Measurements from ENCODE around the gene NOP56.
"Not testable (repeated sequence)": the region's sequence is repeated elsewhere in the genome, so short reads cannot be mapped to it uniquely, and the experiment has no call there.

Gene NOP56

DNA sequence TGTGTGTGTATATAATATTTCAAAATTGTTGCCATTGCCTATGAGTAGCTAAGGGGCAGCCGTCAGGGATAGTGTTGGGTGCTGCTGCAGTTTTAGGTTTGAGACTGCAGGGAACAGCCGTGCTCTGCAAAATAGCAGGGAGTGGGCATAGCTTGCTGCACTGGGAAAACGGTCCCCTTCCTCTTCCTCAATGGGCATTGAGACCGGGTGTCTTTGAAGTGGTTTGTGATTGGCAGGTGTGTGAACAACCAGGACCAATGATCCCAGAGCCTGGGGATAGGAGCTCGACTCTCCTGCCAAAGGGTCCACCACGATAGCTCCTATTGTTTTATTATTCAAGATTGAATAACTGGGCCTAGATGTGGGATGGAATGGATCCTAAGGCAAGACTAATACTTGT lies 35.1 kb downstream of the NOP56 start:
- no peak for DNase-seq

DNA sequence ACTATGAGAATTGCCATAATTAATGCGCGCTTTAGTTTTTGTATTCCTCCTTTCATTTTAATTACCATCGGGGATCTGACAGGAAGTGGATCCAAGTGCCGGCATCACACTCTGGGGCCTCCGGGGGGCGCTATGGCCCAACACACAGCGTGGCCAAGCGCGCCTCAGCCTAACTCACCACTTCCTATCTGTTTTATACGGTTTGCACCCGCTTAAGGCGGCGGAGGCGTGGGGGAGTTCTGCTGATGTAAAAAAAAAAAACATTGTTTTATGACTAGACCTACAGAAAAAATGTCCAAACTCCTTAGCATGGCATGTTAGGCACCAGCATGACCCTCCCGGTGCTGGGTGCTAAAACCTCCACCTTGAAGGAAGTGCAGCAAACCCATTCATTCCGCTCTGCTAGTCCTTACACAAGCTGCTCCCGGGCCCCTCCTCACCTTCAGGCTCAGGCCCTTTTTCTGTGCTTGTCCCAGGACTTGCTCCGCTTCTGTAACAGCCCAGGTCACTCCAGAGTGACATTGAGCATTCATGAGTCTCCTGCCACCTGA lies 35.7 kb downstream of the NOP56 start:
- peak; percentile 51 to 81 (median 66) for DNase-seq

DNA sequence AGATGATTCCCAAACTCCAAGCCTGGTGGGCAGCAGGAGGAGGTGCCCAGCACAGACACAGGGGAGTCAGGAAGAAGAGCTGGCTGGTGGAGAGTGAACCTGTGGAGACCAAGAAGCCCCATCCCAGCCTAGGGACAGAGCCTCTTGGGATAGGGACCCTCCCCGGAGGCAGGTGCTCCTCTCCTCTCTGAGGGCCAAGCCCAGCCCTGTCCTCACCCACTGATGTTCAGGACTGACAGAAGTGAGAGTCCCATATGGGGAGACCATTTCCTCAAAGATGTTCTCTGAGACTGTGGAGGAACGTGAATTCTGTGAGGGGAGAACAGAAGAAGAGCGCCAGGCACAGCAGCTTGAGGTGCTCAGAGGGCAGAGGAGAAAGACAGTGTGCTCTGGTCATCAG lies 37.8 kb downstream of the NOP56 start:
- no peak for DNase-seq

DNA sequence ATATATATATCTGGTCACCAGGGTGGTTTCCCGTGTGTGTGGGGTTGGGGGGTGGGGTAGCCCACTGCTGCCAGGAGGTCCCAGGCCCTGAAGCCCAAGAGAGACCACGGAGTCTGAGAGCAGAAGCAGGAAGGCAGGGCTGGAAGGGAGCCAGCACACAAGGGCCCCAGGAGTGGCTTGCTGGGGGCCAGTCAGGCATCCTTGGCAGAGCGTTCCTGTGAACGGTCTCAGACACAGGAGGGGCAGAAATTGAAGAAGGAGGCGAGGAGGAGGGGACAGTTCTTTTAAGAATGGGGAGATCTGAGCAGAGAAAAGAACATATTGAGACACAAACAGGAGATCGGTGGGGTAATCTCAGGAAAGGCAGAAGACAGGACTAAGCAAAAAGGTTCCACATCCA lies 38.3 kb downstream of the NOP56 start:
- no peak for DNase-seq

DNA sequence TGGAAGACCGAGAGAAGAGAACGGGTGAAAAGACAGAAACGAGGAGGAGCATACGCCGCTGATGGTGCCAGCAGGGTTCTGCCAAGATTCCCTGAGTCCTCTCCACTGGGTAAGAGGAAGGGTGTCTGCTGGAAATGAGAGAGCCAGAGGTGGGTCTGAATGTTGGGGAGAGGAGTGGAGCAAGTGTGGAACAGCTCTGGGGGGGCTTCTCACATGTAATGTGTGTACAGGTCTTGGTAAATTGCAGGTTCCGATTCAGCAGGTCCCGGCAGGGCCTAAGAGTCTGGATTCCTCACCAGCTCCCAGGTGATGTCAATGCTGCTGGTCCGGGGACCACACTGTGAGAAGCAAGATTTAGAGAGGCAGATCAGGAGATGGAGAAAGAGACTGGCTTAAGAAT lies 38.7 kb downstream of the NOP56 start:
- no peak for DNase-seq

DNA sequence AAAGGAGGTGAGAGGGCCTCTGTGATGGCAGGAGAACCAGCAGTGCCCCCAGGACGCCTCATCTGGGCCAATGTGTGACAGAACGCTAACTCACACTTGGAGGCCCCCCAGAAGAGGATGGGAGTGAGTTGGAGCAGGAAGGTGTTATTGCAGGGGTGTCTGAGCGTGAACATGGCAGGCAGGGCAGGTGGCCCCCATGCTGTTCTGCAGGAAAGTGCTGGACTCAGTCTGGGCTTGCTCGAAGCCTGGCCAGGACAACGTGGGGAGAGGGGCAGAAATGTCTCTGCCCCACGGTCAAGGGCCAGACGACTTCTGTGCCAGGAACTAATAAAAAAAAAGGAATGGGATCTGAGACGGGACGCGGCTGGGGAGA lies 39.2 kb downstream of the NOP56 start:
- DNase-seq = no peak

DNA sequence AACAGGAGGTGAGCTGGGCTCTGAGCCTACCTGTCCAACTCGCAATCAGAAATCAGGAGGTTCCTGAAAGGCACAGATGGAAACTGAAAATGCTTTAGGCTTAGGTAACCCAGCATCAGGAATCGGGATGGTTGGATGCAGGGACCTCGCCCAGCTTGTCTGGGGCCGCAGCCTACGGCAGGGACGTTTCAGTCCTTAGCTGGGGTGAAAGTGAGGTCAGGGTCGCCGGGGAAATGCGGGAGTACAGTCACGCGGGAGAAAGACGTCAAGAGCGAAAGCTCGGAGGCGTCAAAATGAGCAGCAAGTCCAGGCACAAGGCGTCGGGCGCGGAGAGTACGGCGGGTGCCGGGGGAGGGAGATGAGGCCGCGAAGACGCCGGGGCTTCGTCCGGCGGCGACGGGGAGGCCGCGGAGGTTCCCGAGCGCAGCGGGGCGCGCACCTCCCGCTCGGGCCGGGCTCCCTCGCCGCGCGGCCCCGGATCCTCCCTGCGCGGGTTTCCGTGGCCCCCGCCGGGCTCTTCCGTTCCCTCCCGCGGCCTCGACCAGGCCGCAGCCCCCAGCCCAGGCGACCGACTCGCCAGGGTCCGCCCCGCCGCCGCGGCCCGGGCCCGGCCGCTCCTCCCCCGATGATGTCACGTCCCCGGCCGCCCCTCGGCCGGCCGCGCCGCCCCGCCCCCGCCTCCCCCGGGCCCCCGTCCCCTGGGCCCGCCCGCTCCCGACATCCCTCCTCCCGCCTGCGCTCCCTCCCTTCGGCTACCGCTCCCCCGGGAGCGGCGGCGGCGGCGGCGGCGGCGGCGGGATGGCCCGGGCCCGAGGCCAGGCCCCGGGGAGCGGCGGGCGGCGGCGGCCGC lies 39.8 kb downstream of the NOP56 start, which contains the start of gene EBF4:
TSS of gene EBF4 (plus strand) at position 745 of the 850 bp plus-strand sequence. CDS start 866 bp downstream, outside the sequence.
- peak in 2 of 5 donors; percentile 13 to 36 for DNase-seq

DNA sequence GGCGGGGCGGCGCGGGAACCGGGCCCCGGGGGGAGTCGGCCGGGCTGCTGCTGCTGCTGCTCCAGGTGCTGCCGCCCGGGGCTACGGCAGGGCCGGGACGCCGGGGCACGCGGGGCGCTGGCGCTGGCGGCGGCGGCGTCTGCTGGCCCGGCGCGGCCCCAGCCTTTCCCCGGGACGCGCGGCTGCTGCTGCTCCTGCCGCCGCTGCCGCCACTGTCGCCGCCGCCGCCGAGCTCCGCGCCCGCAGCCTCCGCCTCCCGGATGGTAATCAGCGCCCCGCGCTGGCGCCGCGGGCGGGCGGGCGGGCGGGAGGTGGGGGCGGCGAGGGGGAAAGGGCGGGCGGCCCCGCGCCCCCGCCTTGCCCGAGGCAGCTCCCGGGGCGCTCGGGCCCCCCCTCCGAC lies 40.5 kb downstream of the NOP56 start:
- DNase-seq = no peak

DNA sequence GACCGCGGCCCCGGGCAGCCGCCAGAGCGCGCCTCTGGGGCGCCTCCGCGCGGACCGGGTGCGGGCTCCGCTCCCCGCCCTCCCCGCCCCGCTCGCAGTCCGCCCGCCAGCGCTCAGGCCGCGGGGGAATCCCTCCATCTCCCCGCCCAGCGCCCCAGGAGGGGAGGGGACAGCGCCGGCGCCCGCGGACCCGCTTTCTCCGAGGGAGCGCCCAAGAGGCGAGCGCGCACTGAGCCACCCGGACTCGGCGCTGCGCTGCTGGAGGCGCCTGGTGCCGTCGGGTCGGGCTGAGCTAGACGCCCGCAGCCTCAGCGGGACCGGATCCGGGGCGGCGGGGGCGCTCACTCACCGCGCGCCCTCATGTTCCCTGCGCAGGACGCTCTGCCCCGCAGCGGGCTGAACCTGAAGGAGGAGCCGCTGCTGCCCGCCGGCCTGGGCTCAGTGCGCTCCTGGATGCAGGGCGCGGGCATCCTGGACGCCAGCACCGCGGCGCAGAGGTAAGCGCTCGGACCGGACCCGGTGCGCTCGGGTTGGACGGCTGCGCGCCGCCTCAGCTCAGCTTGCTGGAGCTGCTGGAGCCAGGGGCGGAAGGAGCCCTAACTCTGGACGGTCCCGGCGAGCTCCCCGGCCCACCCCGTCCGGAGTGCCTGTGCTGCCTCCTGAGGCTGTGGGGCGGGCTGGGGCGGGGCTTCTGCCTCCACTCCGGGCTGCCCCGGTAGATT lies 41.0 kb downstream of the NOP56 start:
- DNase-seq = peak; percentile 22 to 55 (median 35)

DNA sequence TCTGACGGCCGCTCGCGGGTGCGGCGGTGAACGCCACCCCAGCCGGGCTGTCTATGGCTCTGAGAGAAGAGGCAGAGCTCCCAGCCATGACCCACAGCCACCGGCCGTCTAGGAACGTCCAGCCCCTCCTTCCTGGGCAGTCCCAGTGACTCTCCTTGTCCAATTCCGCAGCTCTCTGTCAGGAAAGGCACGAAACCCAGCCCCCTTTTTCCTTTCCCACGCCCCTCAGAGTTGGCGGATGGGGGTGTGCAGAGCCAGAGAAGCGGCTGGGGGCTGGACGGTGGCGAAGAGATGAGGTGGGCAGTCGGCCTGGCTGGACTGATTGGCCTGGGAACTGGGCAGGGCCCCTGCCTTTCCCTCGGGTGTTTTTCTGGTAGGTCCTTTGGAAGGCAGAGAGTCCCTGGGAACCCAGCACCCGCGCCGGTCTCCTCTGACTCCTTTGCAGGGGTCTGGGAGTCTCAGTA lies 41.6 kb downstream of the NOP56 start:
- no peak for DNase-seq

DNA sequence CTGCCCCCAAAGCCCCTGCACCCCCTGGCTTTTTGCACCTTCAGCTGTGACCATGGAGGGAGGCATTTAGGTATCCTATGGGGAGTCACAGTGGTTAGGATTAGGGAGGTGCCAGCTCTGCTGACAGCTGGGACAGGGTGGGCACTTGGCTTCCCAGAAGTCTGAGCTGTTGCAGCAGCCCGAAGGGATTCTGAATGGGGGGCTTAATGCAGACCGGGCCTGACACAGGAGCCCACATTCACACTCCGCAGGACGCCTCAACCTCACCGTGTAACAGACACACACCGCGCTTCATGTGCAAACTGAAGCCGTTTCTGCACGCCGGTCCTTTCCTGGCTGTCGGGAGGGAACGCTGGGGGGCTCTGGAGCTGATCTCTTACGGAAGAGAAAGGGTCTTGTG lies 42.1 kb downstream of the NOP56 start:
- DNase-seq = no peak

DNA sequence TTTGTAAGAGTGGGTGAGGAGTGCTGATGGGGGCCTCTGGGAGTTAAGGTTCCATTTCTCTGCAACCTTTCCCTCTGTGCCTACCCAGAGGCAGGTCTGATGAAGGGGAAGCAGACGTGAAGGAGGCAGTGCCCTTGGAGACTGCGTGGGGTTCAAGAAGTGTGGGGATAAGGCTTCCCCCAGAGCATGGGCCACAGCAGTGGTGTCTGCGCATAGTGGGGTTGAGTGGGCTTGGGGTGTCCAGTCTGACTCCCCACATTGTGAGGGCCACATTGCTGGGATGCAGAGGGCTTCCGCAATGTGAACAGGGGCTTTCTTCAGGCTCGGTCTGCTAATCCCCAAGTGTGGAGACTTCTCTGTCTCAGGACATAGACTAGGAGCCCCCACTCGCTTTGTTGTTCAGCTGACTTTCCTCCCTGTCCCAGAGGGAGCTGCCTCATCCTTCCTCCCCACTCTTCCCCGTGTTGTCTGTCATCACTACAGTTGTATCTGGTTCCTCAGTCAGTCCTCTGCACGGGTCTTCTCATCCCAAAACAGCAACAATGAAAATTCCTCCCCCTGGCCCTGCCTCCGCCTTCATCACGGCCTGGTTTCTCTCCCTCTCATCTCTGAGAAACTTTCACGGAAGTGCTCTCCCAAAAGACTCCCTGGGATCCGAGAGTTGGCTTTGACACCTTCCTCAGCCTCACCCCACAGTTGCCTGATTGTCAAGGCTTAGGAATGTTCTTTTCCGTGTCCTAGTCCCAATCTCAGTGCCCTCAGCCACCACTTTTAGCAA lies 43.0 kb downstream of the NOP56 start:
- DNase-seq = no peak

DNA sequence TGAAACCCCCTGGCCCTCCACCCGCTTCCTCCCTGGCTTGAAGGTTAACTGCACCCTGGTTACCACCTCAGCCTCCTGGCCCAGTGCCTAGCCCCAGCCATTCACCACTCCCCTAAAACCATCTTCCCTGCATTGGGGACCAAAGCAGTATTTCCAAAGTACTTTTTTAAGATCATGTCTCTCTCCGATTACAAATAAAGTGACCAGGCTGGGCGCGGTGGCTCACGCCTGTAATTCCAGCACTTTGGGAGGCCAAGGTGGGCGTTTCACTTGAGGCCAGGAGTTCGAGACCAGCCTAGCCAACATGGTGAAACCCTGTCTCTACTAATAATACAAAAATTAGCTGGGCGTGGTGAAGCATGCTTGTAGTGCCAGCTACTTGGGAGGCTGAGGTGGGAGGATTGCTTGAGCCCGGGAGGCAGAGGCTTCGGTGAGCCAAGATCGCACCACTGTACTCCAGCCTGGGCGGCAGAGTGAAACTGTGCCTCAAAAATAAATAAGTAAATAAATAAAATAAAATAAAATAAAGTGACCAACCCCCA lies 43.6 kb downstream of the NOP56 start:
- DNase-seq = not testable (repeated sequence)

DNA sequence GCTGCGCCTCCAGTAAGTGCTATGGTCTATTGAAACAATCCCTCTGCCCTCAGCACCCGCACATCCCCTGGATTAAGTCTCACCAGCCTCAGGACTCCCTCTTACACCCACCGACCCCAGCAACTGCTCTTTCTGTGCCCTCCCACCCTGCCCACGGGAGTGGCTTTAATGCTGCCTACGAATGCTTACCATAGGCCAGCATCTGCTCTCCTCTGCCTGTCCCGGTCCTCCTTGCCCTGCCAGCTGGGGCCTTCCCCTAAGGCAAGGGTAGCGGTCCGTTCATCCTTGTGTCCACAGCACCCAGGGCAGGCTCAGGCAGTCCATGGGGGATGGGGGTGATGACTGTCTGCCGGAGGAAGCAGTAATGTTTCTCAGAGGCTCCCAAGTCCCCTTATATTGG lies 44.2 kb downstream of the NOP56 start:
- DNase-seq = no peak

DNA sequence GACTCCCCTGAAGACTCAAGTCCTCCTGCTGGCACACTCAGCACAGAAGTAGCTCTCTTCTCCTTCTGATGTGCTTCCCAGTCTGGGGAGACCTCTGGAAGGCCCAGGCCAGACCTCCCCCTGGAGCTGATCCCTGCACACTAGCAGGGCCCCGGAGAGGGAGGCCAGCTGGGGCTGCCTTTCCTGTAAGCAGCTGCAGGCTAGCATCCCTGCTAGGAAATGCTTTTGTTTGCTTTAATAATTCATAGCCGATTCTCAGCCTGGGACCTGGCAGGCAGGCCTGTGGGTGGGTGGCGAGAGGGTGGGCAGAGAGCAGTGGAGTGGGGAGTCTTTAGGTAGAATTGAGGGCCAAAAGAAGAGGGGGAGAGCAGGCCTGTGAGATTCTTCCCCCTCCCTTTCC lies 45.3 kb downstream of the NOP56 start:
- DNase-seq = no peak

DNA sequence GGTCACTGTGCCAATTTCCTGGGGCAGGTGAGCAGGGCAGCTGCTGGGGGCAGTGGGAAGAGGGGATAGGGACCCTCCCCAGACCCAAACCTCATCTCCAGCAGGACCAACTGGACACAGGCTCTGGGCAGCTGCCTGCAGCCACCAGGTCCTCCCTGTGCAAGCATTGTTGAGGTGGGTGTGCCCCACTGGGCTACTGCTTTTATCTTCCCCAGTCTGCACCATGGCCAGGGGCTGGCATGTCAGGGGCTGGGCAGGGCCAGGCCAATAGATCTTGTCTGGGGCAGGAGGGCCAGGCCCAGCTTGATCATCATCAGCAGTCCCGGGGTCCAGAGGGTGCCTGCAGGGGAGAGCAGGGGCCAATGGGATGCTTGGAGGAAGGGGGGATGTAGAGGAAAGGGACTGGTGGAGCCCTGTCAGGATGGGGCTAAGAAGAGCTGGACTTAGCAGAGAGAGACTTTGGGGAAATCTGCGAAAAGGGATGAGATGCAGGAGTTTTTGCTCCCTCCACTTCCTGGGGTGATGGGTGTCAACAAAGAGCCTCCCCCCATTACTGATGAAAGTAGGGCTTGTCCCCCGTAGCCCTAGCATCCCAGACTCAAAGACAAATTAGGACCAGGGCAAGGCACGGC lies 45.9 kb downstream of the NOP56 start:
- no peak for DNase-seq

DNA sequence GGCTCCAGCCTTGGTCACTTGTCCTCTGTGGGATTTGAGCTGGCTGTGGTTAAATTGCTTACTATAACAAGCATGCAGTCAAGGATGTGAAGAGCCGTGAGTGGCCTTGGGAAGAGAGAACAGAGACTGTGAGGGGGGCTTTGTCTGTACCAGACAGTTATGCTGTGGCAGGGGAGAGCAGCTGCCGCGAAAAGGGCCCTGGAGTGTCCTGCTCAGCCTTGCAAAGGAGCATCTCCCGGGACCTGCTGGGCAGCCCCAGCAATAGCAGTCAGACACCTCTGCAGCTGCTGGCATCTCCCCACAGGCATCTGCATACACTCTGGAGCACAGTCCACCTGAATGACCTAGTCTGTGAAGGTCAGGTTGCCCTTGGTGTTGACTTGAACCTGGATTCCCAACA lies 46.5 kb downstream of the NOP56 start:
- DNase-seq = no peak

DNA sequence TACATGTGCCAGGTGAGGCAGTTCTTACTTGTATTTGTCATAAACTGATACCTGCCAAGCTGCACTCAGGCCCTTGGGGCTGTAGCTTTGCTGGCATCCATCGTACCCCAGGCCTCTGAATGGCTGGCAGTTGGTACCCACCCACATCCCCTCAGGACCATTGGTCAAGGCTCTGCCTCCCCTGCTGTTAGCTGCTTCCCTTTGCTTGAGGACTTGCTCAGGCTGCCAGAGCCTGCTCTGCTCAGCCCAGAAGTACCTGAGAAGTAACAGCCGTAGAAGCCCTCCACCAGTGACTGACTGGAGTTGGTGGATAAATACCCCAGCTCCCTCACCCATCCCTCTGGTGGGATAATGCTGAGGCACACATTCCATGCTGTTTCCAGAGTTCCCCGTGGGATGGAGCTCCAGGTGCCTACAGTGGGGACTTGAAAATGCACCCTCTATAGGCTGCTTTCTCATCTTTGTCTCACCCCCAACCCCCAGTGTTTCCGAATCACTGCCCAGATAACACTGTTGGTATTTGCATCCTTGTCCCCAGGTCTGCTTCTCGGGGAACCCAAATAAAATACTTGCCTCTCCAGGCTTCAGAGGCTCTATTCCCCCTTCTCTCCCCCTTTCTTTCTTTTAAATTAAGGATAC lies 47.5 kb downstream of the NOP56 start:
- no peak for DNase-seq

DNA sequence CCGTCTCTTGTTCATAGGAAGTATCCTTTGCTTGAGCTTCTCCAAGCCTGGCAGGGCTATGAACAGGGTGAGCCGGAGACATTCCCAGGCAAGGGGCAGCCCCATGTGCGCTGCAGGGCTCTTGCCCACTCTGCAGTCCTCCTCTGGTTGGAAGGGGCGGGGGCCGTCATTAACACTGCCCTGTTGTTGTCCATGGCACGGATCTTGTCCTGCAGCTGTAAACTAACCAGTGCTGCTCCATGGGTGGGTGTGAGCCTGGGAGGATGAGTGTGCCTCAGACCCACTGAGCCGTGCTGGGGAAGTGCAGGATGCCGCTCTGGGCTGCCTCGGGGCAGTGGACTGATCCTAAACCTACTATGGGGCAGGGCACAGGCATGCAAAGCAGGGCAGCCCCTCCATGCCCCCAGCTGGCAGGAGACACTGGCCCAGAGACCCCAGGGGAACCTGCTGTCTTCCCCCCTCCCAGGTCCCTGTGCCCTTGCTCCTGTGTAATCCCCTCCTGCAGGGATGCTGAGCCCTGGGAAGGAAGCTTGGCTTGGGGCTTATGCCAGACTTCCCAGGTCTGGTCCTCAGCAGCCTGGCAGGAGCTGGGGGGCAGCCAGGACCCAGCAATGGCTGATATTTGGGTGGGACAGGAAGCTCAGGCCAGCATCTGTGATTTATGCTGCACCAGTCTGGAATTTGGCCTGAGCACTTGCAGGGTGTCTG lies 48.6 kb downstream of the NOP56 start:
- DNase-seq = no peak

DNA sequence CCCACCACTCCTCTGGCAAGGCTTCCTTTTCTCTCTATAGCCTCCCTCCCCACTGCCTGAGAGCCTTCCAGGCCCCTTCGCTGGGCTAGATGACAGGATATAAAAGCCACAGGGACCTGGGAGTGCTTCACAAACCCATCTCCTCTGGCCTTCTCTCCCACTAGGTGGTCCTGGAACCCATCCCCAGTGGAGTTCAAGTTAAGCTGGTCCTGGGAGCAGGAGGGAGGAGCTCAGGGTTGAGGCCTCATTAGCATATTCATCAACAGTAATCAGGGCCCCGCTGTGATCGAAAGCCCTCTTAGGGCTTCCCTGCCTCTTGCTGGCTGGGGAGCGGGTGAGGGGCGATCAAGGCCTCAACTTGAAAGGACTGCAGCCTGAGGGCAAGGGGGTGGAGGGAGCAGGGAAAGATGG lies 49.2 kb downstream of the NOP56 start:
- no peak for DNase-seq
